ENCODE measurements around the gene ARHGEF19.
"Not testable (repeated sequence)": the region's sequence is repeated elsewhere in the genome, so short reads cannot be mapped to it uniquely, and the experiment has no call there.

The ARHGEF19 gene

GRCh38 chr1:16202281-16203210 is 9.9 kb downstream of the ARHGEF19 start:
- no peak for FAIRE-seq

- no peak for FAIRE-seq
Observed at GRCh38 chr1:16199700-16200099, 12.8 kb downstream of the ARHGEF19 start.

GRCh38 chr1:16199157-16199501 is 13.3 kb downstream of the ARHGEF19 start:
- FAIRE-seq, result no peak

GRCh38 chr1:16198444-16199156 is 13.9 kb downstream of the ARHGEF19 start:
- FAIRE-seq, result no peak

GRCh38 chr1:16196874-16197273 is 15.6 kb downstream of the ARHGEF19 start:
- no peak for FAIRE-seq

GRCh38 chr1:16196139-16196538 is 16.3 kb downstream of the ARHGEF19 start:
- not testable (repeated sequence) for FAIRE-seq

- FAIRE-seq, result no peak
Observed at GRCh38 chr1:16195518-16195905, 16.9 kb downstream of the ARHGEF19 start.

GRCh38 chr1:16191916-16192546 is 20.4 kb downstream of the ARHGEF19 start:
- no peak for FAIRE-seq

GRCh38 chr1:16191309-16191708 is 21.1 kb downstream of the ARHGEF19 start:
- no peak for FAIRE-seq

- no peak for FAIRE-seq
Observed at GRCh38 chr1:16189921-16190621, 22.4 kb downstream of the ARHGEF19 start.

- no peak for FAIRE-seq
Observed at GRCh38 chr1:16189003-16189402, 23.4 kb downstream of the ARHGEF19 start.

- no peak for FAIRE-seq
Observed at GRCh38 chr1:16187748-16188401, 24.6 kb downstream of the ARHGEF19 start.

GRCh38 chr1:16186655-16187235 is 25.7 kb downstream of the ARHGEF19 start:
- no peak for FAIRE-seq

- FAIRE-seq, result no peak
Observed at GRCh38 chr1:16184557-16185303, 27.7 kb downstream of the ARHGEF19 start.

- FAIRE-seq, result no peak
Observed at GRCh38 chr1:16183765-16184556, 28.5 kb downstream of the ARHGEF19 start.

- FAIRE-seq, result no peak
Observed at GRCh38 chr1:16183179-16183578, 29.3 kb downstream of the ARHGEF19 start.

- no peak for FAIRE-seq
Observed at GRCh38 chr1:16181887-16182719, 30.3 kb downstream of the ARHGEF19 start.

GRCh38 chr1:16180291-16180824 is 32.1 kb downstream of the ARHGEF19 start:
- FAIRE-seq, result no peak
